ENCODE measurements around the gene CIT.
"Not testable (repeated sequence)": the region's sequence is repeated elsewhere in the genome, so short reads cannot be mapped to it uniquely, and the experiment has no call there.

CIT gene

DNA sequence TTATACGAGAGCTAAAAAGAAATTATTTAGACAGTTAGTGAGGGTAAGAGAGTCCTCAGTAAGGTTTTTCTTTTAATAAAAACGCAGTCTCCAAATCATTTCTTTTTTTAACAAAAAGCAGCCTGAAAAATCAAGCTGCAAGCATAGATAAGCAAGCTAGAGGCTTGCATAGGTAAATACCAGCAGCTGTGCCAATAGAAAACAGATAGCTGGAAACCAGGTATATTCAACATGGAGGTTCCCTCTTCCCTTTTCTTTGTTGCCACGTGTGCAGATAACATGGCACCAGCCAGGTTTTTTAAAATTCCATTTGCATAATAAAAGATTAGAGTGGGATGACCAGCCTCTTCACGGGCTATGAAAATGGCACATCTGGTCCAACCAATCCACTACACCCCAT is 215.2 kb downstream of the CIT start:
- TF ChIP-seq, protein P1, sequence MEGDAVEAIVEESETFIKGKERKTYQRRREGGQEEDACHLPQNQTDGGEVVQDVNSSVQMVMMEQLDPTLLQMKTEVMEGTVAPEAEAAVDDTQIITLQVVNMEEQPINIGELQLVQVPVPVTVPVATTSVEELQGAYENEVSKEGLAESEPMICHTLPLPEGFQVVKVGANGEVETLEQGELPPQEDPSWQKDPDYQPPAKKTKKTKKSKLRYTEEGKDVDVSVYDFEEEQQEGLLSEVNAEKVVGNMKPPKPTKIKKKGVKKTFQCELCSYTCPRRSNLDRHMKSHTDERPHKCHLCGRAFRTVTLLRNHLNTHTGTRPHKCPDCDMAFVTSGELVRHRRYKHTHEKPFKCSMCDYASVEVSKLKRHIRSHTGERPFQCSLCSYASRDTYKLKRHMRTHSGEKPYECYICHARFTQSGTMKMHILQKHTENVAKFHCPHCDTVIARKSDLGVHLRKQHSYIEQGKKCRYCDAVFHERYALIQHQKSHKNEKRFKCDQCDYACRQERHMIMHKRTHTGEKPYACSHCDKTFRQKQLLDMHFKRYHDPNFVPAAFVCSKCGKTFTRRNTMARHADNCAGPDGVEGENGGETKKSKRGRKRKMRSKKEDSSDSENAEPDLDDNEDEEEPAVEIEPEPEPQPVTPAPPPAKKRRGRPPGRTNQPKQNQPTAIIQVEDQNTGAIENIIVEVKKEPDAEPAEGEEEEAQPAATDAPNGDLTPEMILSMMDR (IDR thresholded peaks at IDR 0.05; ENCODE audit: borderline replicate concordance, insufficient read depth, low read depth, low read length): no peak
- no peak overlapping the region for H3K4me3 ChIP-seq (ENCODE audit: low read depth, low read length)

DNA sequence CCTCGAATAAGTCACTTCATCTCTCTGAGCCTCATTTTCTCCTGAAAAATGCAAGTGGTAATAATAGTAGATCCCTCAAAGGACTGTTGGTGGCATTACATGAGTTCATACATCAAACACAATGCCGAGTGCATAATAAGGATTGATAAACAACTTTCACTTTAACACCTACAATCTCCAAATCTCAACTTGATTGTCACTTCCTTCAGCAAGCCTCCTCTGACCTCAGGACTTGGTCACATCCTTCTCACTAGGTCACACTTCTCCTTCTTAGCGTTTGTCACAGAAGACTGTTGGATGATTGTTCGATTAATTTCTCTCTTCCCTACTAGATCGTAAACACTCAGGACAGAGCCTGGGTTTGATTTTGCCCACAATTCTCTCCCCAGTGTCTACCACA is 217.0 kb downstream of the CIT start:
- TF ChIP-seq, protein P1 (IDR thresholded peaks at IDR 0.05; ENCODE audit: borderline replicate concordance, insufficient read depth, low read depth, low read length): no peak
- H3K4me3 ChIP-seq (ENCODE audit: low read depth, low read length): no peak overlapping the region

DNA sequence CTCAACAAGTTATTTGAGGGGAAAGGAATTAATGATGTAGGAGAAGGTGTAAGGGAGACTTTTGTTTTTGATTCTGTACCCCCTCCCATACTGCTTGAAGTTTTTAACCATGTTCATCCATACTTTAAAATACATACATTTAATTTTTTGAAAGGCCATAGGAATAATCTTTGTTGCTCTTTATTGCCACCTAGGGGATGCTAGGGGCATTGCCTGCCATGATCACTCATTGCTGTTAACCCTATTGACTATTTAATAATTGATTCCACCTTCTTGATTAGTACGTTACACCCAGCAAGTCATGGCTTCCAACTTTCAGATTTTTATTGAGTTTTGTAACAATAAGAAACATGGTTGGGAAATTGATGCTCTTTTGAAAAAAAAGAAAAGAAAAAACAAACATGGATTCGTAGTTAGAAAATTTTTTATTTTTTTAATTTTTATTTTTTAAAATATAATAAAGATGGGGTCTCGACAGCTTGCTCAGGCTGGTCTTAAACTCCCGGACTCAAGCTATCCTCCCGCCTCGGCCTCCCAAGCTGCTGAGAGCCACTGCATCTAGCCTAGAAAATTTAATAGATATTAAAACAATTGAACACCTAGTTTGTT is 217.7 kb downstream of the CIT start:
- no peak overlapping the region for H3K4me3 ChIP-seq (ENCODE audit: low read depth, low read length)
- TF ChIP-seq, protein P1 (IDR thresholded peaks at IDR 0.05; ENCODE audit: borderline replicate concordance, insufficient read depth, low read depth, low read length): peak; percentile 76; the same call in 1 of the 2 replicates

DNA sequence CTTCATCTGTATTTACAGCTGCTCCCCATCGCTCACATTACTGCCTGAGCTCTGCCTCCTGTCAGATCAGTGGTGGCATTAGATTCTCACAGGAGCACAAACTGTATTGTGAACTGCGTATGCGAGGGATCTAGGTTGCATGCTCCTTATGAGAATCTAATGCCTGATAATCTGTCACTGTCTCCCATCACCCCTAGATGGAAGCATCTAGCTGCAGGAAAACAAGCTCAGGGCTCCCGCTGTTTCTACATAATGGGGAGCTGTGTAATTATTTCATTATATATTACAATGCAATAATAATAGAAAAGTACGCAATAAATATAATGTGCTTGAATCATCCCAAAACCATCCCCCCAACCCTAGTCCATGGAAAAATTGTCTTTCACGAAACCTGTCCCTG is 219.0 kb downstream of the CIT start:
- H3K4me3 ChIP-seq (ENCODE audit: low read depth, low read length): not testable (repeated sequence)

DNA sequence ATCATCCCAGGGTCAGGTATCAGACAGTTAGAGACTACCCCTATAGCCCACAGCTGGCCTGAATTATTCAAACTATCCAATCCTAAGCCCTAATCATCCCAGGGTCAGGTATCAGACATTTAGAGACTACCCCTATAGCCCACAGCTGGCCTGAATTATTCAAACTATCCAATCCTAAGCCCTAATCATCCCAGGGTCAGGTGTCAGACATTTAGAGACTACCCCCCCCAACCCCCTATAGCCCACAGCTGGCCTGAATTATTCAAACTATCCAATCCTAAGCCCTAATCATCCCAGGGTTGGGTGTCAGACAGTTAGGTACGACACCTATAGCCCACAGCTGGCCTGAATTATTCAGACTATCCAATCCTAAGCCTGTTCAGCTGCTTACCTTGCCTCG is 220.1 kb downstream of the CIT start:
- H3K4me3 ChIP-seq (ENCODE audit: low read depth, low read length): not testable (repeated sequence)

DNA sequence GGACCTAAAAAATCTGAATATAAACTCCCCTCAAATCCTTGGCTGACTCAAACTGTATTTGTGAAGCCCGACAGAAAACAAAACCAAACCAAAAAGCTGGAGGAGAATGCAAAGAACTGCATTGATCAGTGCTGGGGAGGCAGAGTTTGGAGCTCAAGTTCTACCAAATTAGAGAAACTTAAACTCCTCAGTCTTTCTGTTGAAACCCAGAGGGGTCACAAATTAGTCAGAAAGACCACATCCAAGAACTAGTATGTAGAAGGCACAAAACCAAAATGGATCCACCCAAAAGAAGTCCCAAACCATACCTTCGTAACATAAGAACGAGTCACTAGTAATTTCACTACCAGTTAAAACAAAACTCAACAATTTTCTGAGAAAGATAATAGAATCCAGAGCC is 224.5 kb downstream of the CIT start:
- H3K4me3 ChIP-seq (ENCODE audit: low read depth, low read length): no peak overlapping the region
- TF ChIP-seq, protein P1 (IDR thresholded peaks at IDR 0.05; ENCODE audit: borderline replicate concordance, insufficient read depth, low read depth, low read length): no peak

DNA sequence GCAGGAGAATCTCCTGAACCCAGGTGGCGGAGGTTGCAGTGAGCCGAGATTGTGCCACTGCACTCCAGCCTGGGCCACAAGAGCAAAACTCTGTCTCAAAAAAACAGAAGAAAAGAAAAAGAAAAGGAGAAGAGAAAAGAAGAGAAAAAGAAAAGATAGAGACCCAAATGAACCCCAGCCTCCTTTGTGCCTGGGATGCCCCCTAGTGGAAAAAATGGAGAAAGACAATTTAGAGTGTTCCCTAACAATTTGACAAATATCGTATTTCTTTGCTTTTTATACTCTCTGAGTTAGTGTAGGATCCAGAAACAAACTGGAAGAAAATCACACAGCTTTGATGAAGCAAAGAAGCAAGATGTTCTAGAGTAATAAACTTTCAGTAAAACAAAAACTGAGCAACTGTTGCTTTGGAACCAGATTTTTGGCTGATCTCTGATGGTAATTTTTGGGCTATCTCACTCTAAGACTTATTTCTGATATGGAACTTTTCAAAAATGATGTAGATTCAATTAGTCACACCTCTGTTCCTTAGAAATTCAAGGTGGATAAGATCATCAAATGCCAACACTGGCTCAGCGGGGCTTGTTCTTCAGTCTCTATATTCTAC is 227.8 kb downstream of the CIT start:
- H3K4me3 ChIP-seq (ENCODE audit: low read depth, low read length): no peak overlapping the region
- TF ChIP-seq, protein P1 (IDR thresholded peaks at IDR 0.05; ENCODE audit: borderline replicate concordance, insufficient read depth, low read depth, low read length): peak; percentile 63; the same call in 1 of the 2 replicates

DNA sequence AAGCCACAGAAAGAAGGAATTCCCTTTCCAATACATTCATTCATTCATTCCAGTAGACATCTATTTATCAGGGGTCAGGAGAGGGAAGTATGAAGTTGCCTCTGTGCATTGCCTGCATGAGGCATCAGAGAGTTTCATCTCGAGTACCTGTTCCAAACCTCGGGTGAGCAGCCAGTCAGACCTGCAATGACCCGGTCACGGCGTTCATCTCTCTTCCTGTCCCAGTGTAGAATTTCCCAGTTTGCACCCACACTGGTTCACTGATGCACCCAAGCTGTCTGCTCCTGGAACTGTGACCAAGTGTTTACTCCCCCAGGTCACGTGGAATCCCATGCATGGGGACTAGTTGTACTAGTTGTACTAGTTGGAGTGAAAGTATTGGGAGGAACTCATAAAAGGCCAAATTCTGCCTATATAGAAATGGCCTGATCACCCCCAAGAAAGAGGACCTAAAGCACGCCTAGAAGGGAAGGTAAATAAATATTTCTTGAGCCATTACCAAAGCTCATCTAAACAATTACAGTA is 231.5 kb downstream of the CIT start:
- H3K4me3 ChIP-seq (ENCODE audit: low read depth, low read length): no peak overlapping the region
- TF ChIP-seq, protein P1 (IDR thresholded peaks at IDR 0.05; ENCODE audit: borderline replicate concordance, insufficient read depth, low read depth, low read length): no peak

All from GM12875 (cell line).